ENCODE measurements around the gene SRSF2.
"Not testable (repeated sequence)": the region's sequence is repeated elsewhere in the genome, so short reads cannot be mapped to it uniquely, and the experiment has no call there.

SRSF2 gene

DNA sequence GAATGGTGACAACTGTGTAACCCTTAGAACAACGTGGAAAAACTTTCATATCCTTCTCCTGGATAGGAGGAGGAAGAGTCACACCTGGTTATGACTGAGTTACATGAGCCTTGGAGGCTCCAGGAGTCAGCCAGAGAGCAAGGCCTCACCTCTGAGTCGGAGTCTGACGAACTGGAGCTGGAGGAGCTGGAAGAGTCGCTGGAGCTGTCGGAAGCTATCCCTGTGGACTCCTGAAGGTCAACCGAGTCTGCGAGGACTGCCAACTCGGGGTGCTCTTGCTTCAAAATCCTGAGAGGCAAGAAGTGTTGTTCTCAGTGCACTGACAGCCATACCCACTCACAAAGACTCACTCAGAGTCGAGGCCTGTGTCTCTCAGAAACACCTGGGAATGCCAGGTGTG is 16.9 kb downstream of the SRSF2 start:
- no peak for DNase-seq

DNA sequence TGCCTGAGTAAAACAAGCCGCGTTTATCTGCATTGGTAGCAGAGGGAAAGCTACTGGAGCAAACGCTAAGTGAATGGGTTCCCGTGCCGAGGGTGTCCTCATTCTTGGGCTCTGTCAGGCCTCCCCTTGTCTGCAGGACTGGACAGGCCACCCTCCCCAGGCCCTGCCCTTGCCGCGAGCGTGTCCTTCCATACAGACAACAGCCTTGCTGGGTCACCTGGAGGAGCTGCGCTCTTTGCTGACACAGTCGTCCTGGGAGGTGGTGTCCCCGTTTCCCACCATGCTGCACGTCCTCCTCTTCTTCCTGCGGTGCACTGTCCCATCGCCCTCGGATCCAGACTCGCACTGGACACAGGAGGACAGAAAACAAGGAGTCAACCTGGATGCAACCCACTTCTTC is 18.6 kb downstream of the SRSF2 start:
- DNase-seq = no peak

DNA sequence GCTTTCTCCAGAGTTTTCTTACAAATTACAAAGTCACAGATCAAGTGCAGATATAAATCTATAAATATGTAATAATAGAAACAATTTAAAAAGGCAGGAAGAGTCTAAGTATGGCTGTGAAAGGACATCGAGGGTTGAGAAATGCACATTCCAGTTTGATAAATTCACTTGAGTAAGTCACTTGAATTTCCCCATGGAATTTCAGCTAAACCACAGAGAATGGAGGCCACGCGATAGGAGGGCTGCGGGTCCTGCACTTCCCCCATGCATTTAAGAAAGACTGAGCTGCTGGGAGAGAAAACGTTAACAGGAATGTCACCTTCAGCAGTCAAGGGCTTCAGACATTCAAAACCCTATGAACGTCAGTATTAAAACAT is 20.3 kb downstream of the SRSF2 start:
- no peak for DNase-seq

DNA sequence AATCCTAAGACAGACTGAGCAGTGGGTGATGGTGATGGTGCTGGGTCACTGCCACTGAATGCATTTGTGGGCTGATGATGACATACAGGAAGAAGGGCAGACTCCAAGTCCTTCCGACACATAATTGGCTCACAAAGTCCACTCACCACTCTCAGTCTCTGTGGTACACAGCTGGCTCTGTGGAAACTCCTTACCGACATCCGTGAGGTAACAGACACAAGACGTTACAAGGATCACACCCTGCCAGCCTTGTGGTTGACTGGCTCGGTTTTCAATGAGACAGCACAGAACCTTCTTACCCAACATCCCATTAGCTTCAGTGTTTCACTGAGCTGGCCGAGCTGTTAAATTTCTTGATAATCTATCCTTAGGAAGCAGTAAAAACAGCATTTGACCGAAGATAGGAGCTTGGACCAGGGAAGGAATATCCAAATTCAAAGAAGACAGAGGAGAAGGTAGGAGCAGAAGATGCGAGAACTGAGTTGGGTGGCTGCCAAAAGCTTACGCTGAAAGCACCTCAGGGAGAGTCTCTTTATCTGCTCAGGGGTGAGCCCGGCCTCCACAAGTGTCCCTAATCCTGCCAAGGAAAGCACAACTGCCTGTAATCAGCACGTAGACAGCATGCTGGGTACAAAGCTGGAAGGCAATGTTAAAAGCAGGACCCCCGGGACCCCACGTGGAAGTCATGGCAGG is 20.8 kb downstream of the SRSF2 start:
- DNase-seq = no peak

DNA sequence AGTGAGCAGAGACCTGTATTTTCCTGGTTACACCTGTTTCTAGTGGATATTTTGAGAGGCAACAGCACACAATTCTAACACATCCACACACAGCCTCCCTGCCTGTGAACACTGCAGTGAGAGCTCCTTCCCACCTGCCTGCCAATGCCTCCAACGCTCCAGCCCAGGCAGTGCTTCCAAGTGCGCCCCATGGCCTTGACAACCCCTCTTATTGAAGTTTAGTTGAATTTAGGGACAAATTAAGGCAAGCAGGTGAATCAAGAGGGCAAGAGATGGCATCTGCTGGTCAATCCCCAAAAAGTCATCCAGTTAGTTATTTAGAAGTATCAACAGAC is 21.7 kb downstream of the SRSF2 start:
- no peak for DNase-seq

DNA sequence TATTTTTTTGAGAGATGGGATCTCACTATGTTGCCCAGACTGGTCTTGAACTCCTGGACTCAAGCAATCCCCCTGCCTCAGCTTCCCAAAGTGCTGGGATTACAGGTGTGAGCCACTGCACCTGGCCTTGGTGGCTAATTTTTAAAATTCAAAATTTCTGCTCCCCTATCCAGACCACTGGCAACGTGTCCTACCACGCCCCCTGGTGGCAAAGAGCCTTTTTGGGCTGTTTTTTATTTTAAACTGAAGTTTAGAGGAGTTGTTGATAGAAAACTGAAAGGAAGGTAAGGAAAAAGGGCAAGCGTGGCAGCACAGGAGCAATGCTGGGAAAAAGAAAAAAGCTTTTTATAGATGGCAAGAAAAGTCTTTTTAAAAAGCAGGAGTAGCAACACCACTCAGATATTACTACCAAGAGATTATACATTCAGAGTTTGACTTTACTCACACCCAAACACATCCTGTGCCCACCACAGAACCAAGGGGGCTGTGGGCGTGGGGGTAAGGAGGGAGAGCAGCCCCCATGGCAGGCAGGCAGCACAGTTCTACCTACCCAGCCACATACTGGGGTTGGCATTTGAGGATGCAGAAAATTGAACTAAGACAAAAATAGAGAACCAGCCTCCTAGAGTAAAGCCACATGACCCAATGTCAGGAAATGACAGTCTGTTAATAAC is 22.2 kb downstream of the SRSF2 start:
- DNase-seq = peak; percentile 76

DNA sequence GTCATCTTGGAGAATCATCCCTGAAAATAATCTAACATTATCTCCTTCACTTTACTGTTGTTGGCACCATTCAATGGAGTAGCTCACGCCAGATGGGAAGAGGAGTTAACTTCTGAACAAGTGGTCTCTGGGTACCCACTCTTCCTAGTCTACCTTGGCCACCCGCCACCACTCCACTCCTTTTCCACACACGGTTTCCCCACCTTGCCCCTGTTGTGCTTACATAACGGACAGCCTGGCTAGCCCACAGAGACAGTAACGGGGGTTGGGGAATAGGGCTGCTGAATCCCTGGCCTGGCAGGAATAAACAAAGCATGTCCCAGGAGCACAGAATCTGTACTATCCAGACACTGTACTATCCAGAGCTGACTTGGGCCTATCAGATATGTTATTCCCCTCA is 22.8 kb downstream of the SRSF2 start:
- DNase-seq = no peak

DNA sequence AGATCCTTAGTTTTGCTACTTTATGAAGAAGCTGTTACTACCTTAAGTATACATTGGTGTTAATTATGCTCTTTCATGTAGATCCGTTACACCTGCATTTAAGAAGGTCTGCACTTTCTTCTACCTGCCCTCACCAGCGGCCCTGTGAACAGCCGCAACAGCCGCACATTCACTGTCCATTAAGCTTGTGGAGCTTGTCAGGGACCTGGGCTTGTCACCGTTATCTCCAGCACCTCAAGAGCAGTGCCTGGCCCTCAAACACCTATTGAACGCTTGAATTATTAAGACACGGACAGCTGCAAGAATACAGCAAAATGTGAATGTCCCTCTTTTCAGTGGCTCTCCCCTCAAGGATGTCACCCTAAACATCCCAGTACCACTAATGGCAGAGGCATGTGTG is 23.4 kb downstream of the SRSF2 start:
- no peak for DNase-seq

DNA sequence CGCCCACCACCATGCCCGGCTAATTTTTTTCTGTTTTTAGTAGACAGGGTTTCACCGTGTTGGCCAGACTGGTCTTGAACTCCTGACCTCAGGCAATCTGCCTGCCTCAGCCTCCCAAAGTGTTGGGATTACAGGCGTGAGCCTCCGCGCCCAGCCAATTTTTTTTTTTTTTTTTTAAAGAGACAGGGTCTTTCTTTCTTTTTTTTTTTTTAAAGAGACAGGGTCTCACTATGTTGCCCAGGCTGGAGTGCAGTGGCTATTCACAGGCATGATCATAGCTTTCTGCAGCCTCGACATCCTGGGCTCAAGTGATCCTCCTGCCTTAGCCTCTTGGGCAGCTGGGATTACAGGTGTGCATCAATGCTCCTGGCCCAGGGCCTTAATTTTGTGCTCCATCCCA is 24.8 kb downstream of the SRSF2 start:
- DNase-seq = not testable (repeated sequence)

DNA sequence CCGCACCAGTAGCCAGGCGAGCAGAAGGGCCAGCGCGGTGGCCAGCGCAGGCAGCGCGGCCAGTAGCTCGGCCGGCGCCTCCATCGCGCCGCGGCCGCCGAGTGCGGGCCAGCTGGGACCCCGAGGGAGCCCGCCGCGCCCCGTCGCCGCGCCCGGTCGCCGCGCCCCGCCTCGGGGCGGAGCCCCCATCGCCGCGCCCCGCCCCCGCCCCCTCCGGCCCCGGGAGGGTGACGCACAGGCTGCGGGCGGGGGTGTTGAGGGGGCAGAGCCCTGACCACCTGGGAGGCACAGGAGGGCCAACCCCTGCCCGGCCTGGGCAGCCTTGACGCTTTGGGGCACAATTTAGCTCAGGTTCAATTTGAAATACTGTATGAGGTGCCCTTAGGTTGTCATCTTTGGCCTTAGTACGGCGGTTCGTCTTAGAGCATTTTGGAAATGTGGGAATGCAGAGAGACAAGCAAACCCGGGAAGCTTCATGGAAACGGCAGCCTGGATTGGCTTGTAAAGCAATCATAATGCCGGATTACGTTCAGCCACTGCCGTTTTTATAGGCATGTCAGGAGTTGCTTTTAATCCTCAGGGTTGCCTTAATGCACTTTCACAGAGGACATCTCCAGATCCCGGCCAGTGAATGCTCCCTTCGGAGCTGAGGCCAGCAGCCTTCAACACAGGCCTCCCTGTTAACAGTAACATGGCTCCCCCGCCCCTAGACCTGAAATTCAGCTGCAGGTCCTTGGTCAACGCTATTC is 26.1 kb downstream of the SRSF2 start, which contains the start of gene MXRA7:
TSS of gene MXRA7 (minus strand) at position 103 of the 749 bp plus-strand sequence. CDS start at position 84, 19 bp downstream.
- DNase-seq = peak; percentile 49

DNA sequence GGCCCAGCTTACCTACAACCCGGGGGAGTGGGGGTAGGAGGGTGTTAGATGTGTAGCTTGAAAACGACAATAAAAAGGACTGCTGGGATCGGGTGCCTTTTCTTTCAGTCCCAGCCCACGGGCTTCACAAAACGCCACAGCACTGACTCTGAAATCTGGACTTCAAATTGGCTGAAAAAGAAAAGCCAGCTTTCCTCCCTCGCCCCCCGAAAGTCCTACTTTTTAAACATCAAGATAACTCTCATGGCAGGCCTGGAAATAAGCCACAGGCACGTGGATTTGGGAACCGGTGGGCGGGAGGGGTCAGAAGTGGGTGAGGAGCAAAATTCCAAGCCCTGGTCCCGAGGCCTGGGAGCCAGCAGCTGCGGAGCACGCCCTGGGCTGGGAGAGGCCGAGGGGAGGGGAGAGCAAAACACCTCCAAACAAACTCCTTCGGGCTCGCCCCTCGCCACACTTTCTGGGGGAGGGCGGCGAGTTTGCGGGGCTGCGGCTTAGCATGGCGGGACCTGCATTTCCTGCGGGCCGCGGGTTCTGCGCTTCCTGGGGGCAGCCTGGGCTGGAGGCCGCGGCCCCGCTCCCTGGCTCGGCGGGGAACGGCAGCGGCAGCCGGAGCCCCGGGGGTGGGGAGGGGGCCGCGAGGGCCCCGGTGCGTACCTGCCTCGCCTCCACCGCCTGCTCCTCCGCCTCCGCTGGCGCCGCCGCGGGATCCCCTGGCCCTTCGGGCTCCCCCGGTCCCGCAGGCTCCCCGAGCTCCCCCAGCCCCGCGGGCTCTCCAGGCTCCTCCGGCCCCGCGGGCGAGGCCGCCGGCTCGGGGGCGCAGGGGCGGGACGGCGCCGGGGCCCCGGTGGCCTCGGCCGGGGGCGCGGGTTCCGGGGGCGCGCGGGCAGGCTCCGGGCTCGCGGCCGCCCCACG is 26.9 kb downstream of the SRSF2 start:
- DNase-seq = not testable (repeated sequence)

DNA sequence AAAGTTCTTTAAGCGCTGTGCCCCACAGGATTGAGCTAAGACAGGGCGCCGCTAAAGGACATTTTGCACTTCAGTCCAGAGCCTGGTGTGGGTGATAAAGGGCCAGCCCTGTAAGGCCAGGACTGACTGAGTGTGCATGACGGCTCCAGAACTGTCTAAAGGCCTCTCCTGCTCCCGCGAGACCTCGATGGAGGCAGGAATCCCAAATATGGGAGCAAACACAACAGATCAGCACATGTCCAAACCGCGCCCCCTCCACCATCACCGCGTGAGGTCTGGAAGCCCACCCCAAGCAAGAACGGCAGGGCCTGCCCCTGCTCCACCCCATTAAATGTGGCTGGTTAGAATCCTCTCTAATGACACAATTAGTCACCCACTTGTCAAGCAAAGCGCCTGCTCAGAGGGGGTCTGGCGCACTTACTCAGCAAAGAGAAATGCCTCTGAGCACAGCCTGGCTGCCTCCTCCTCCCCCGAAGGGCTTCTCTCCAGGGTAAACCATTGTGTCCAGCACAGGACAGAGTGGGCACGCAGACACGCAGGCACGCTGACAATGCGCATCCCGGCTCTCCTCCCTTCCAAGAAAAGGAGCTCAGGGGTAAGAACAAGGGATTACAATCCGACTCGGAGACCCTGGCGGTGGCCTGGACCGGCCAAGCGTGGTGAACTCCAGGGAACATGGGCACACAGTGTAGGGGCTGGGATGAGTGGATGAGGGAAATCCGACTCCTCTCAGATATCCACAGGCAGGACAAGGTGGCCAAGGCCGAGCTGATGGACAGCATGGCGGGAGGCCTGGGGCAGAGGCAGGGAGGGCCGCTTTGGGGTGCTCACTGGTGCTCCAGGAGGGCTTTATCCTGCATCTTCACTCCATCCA is 27.8 kb downstream of the SRSF2 start:
- no peak for DNase-seq

DNA sequence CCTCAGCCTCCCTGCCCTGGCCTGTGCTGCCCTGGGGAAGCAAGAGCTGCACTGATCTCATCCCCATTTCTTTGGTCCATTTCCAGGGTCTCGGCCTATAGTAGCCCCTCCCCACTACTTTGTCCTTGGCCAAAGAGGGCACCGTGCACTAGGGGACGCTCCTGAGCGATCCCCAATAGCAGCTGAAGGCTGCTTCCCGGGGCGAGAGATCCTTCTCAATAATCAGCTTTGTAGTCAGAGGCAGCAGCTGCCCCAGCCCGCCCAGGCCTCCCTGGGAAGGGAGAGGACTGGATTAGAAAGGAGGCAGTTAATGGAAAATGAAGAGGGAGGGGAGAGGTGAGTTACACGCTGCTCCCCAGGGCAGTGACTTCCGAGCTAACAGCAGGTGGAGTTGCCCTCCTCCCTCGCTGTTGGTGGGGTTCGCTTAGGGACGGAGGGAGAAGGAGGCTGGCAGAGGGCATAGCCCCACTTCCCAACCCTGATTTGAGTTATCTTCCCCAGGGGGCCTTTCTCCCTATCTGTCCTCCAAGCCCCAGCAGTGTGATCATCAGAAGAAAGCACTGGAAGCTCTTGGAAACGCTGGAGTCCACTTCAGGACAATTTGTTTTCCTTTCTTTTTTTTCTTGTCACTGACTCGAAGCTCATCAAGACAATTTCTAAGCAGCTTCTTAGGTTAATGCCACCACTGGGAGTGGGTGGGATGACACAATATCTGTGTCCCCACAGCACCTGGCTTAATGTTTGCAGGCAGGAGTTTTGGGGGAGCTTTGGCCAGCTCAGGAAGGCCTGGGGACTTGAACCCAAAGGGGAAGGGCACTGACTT is 28.9 kb downstream of the SRSF2 start:
- no peak for DNase-seq

DNA sequence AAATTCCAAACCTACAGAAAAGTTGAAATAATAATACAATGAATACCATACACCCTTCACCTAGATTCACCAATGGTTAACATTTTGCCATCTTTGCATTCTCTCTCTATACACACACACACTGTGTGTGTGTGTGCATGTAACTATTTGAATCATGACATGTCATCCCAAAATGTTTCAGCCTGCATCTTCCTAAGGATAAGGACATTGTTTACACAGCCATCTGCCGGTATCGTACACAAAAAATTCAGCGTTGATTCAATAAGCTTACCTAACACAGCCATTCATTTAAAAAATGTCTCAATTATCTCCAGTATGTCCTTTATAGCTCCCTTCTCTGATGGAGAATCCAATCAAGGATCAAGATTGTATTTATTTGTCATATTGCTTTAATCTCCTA is 30.3 kb downstream of the SRSF2 start:
- DNase-seq = no peak

DNA sequence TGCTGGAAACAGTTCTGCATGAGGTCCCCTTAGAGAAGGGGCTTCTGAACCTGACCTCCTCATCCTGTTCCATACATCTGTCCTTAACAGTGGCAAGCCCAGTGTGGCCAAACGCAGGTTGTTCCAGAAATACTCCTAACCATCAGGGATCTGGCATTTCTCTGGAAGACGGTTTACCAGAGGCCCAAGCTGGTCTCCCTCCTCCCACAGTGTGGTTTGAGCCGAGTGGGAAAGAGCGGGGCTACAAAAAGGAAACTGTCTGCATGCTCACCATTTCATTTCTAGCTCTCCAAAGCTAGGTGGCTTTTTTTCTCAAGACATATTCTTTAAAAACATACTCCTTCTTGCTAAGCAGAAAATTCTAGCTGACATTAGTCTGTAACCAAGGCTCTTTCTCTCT is 32.3 kb downstream of the SRSF2 start:
- DNase-seq = no peak

DNA sequence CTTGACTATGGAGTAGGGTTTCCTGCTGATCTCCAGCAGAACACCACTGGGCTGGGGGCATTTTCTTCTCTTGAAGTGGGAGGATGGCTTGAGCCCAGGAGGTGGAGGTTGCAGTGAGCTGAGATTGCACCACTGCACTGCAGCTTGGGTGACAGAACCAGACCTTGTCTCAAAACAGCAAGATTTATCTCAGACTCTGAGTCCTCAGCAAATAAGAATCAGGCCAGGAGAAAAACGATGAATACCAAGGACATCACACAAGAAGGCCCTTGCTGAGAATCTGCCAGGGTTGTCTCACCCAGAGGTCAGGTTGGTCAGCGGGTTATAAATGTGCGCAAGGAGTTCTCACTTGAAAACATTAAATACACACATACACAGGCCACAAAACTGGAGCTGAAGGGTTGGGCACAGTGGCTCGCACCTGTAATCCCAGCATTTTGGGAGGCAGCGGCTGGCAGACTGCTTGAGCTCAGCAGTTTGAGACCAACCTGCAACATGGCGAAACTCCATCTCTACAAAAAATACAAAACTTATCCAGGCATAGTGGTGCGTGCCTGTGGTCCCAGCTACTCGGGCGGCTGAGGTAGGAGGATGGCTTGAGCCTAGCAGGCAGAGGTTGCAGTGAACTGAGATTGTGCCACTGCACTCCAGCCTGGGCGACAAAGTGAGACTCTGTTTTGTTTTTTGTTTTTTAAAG is 34.0 kb downstream of the SRSF2 start:
- DNase-seq = no peak

DNA sequence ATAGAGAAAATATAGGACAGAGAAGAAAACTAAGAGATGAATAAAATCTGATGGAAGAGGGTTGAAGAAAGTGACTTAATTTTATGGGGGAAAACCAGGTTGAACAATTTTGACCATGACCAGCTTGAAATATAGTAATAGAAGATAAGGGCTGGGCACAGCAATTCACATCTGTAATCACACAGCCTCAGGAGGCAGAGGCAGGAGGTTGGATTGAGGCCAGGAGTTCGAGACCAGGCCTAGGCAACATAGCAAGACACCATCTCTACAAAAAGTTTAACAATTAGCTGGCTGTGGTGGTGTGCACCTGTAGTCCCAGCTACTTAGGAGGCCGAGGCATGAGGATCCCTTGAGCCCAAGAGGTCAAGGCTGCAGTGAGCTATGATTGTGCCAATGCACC is 35.1 kb downstream of the SRSF2 start:
- DNase-seq = no peak

DNA sequence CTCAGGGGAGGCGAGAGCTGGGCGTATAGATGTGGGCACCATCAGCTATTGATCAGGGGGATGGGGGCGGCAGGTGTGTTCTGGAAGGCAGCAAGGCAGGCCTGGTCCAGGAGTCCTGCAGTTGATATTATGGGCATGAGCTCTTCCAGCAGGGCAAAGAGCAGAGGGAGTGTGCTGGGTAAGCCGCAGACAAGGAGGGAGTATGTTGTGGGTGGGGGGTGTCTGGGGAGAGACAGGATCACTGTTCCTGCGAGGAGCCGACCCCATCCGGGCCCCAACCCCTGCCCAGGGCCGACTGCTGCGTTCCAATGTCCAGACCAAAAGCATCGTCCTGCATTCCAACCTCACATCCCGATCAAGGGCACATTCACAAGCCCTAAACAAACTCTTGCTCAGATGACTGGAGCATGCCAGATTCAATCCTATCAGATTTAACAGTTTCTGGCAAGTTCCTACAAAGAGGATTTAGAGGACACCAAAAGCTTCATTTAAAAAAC is 35.6 kb downstream of the SRSF2 start:
- no peak for DNase-seq

DNA sequence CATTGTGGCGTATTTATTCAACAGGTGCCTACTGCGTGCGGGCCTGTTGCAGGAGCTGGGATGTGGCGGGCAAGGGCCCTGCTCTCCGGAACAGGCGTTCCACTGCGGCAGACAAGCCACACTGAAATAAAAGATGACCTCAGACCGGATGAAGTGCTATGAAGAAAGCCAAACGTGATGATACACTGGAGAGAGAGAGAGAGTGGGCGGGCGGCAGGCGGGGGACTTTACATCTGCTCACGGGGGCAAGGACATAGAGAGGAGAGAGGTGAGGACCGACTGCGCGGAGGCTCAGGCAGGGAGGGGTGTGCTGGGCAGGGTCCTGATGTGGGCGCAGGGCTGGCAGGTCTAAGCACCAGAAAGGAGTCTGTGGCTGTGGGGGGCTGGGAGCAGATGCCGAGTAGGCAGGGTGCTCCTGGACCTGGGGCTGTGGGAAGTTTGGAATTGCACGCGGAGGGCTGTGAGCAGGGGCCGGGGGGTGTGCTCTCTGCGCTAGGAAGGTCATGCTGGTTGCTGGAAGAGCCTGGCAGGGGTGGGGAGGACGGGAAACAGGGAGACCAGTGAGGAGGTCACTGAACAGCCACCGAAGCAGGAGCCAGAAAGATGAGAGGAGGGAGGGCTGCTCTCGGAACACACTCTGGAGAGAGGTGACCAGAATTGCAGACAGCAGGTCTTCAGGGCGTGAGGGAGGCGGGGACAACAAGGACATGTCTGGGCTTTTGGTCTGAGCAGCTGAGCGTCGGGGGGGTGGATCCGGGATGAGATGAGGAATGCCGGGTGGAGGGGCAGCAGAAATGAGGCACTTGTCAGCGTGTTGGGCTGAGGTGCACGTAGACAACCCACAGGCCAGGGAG is 36.3 kb downstream of the SRSF2 start:
- no peak for DNase-seq
